ENCODE measurements around the gene GLP2R. TPM values are rescaled to one million over a fixed set of nuclear protein-coding genes. Genes with fewer than 3 reads are reported as not detected.

The GLP2R gene
- total RNA-seq, 1 donor from 2014 or later = 3.4 TPM

GRCh38 chr17:9830711-9831110, 5.0 kb downstream of the GLP2R start:
- Histone ChIP-seq H3K4me1 (no peaks in the 10 kb centered on the region), H3K9me3 (no peaks in the 10 kb centered on the region), H3K27ac (no peak overlapping the region), H3K36me3 (no peaks in the 10 kb centered on the region), H3K4me3 (no peak overlapping the region), H3K27me3 (ENCODE audit: low read depth) (peaks cover 9% of the 10 kb centered on the region)
- DNase-seq = no peak
- intact Hi-C loops (cut with DNase I) = no loop called here
- TF ChIP-seq CTCF (IDR thresholded peaks at IDR 0.05) = no peak
- no peak for ATAC-seq

- DNase-seq (no peak), ATAC-seq (no peak)
Measured at GRCh38 chr17:9833922-9834321, 8.2 kb downstream of the GLP2R start.

GRCh38 chr17:9837551-9838471, 12.1 kb downstream of the GLP2R start:
- no peaks in the 10 kb centered on the region for H3K27me3 ChIP-seq (ENCODE audit: low read depth)
- no peak overlapping the region for H3K27ac ChIP-seq
- intact Hi-C loops (cut with DNase I) = no loop called here
- H3K4me1 ChIP-seq = no peaks in the 10 kb centered on the region
- TF ChIP-seq CTCF (IDR thresholded peaks at IDR 0.05) = no peak
- no peak overlapping the region for H3K4me3 ChIP-seq
- ATAC-seq = peak in 1 of 2 donors; percentile 40
- H3K36me3 ChIP-seq = no peaks in the 10 kb centered on the region
- DNase-seq = no peak
- no peaks in the 10 kb centered on the region for H3K9me3 ChIP-seq

More at GRCh38 chr17:9833922-9834321, 8.2 kb downstream of the GLP2R start:
- H3K4me3 ChIP-seq = no peak overlapping the region
- no peaks in the 10 kb centered on the region for H3K27me3 ChIP-seq (ENCODE audit: low read depth)
- H3K9me3 ChIP-seq = no peaks in the 10 kb centered on the region
- H3K36me3 ChIP-seq = no peaks in the 10 kb centered on the region
- no peak overlapping the region for H3K27ac ChIP-seq
- no peaks in the 10 kb centered on the region for H3K4me1 ChIP-seq
- intact Hi-C loops (cut with DNase I) = no loop called here
- TF ChIP-seq CTCF (IDR thresholded peaks at IDR 0.05) = no peak

- ATAC-seq (no peak), DNase-seq (no peak)
- Histone ChIP-seq H3K4me1 (no peaks in the 10 kb centered on the region), H3K27ac (no peak overlapping the region), H3K9me3 (no peaks in the 10 kb centered on the region), H3K36me3 (no peaks in the 10 kb centered on the region), H3K4me3 (no peak overlapping the region), H3K27me3 (ENCODE audit: low read depth) (no peaks in the 10 kb centered on the region)
- TF ChIP-seq CTCF (IDR thresholded peaks at IDR 0.05) = no peak
- intact Hi-C loops (cut with DNase I) = no loop called here
Measured at GRCh38 chr17:9839433-9839832, 13.7 kb downstream of the GLP2R start.

- H3K27me3 ChIP-seq (ENCODE audit: low read depth) = no peaks in the 10 kb centered on the region
- H3K9me3 ChIP-seq = no peaks in the 10 kb centered on the region
- no peak for TF ChIP-seq CTCF (IDR thresholded peaks at IDR 0.05)
- ATAC-seq (peak; percentile 16 to 60), DNase-seq (no peak)
- no peaks in the 10 kb centered on the region for H3K36me3 ChIP-seq
- no peaks in the 10 kb centered on the region for H3K4me1 ChIP-seq
- no peak overlapping the region for H3K4me3 ChIP-seq
- peak overlapping the region; percentile 43 for H3K27ac ChIP-seq
- intact Hi-C loops (cut with DNase I) = no loop called here
Measured at GRCh38 chr17:9842057-9842758, 16.5 kb downstream of the GLP2R start.
